HepG2 (cell line): ENCODE measurements around the gene UBTD2. TPM values are rescaled to one million over a fixed set of nuclear protein-coding genes. Genes with fewer than 3 reads are reported as not detected.

ENCODE experiments used
- ATAC-seq: fragments of 200-7000 bp; cut with Tn5 transposase; 3 replicates; pipeline ENCODE4 v1.9.1; 2020; ENCODE audit warnings: mild to moderate bottlenecking, moderate library complexity
- BruUV-seq: library from RNA; stranded (reverse); fragments of 400-500 nt; replicated peaks from 2 replicates; lab custom pipeline; 2021; lab: Mats Ljungman, UMichigan
- CTCF ChIA-PET: fragments of 300-600 bp; formaldehyde crosslinking; extraction: SDS; loops from one replicate; lab custom pipeline; 2021; ENCODE audit warnings: low total read pairs, inconsistent platforms, low intra/inter-chr PET ratio; lab: Yijun Ruan, JAX
- POLR2A ChIA-PET: fragments of 350-600 bp; sonication (Branson Sonifier 250); formaldehyde crosslinking; loops from one replicate; lab custom pipeline; 2020; ENCODE audit warnings: antibody characterized with exemption, inconsistent platforms; lab: Yijun Ruan, JAX
- DNase-seq: peaks from one replicate; pipeline ENCODE4 v3.0.0-alpha.2; 2015; ENCODE audit warnings: low spot score
- FAIRE-seq: peaks from 3 replicates; lab custom pipeline; 2011; peaks lifted over from hg19 to GRCh38; lab: Jason Lieb, UNC
- H2AFZ ChIP-seq: one replicate; pipeline ENCODE4 v1.6.1; 2011; ENCODE audit warnings: low read length, inconsistent platforms
- H3K27ac ChIP-seq: fragments of 300-600 bp; 3 replicates; pipeline ENCODE4 v1.8.0; 2011; ENCODE audit warnings: mixed run types, mild to moderate bottlenecking, mixed read lengths, low read length, inconsistent platforms; ENCODE audit not compliant: insufficient read depth; ENCODE audit errors: extremely low read length
- H3K27me3 ChIP-seq, 2 experiments: fragments of 200-600 bp in 1 of 2; 2 replicates in 1 of 2; 3 replicates in 1 of 2; pipeline versions ENCODE4 v1.6.0 to v1.8.0; 2011; ENCODE audit warnings: low read length in 2 of 2, mild to moderate bottlenecking in 2 of 2, moderate library complexity in 2 of 2, inconsistent platforms in 1 of 2; ENCODE audit not compliant: insufficient read depth in 2 of 2, control insufficient read depth in 1 of 2
- H3K36me3 ChIP-seq, 2 experiments: fragments of 200-600 bp in 1 of 2; replicated peaks in 1 of 2; 2 replicates in 1 of 2; 3 replicates in 1 of 2; pipeline versions ENCODE4 v1.5.1 to v1.8.0; 2011; ENCODE audit warnings: low read length in 2 of 2, inconsistent platforms in 1 of 2; ENCODE audit not compliant: insufficient read depth in 2 of 2, control insufficient read depth in 1 of 2
- H3K4me1 ChIP-seq: 2 replicates; pipeline ENCODE4 v1.5.1; 2012; ENCODE audit warnings: low read length, inconsistent platforms; ENCODE audit not compliant: insufficient read depth
- H3K4me2 ChIP-seq: 2 replicates; pipeline ENCODE4 v1.6.0; 2011; ENCODE audit warnings: low read depth, low read length, inconsistent platforms
- H3K4me3 ChIP-seq, 3 experiments: fragments of 200-600 bp in 1 of 3; sonication (generic), shearing (Covaris generic) in 1 of 3; replicated peaks in 1 of 3; 2 replicates each; pipeline ENCODE4 v1.5.1; 2011 to 2016; ENCODE audit warnings: low read length in 3 of 3, inconsistent platforms in 2 of 3, low read depth in 2 of 3, mild to moderate bottlenecking in 2 of 3, control low read depth in 1 of 3, mixed read lengths in 1 of 3; ENCODE audit not compliant: insufficient read depth in 1 of 3
- H3K79me2 ChIP-seq: one replicate; pipeline ENCODE4 v1.6.1; 2011; ENCODE audit warnings: low read length, inconsistent platforms; ENCODE audit not compliant: insufficient read depth
- H3K9ac ChIP-seq: 2 replicates; pipeline ENCODE4 v1.6.0; 2011; ENCODE audit warnings: mild to moderate bottlenecking, low read depth, low read length, inconsistent platforms; ENCODE audit not compliant: insufficient read depth
- H3K9me3 ChIP-seq: 2 replicates; pipeline ENCODE4 v1.5.1; 2012; ENCODE audit warnings: mild to moderate bottlenecking, low read length
- H4K20me1 ChIP-seq: 2 replicates; pipeline ENCODE4 v1.6.0; 2011; ENCODE audit warnings: inconsistent platforms, mild to moderate bottlenecking, low read length, moderate library complexity; ENCODE audit not compliant: insufficient read depth
- ATF7-NPFF ChIP-seq: sonication (generic); formaldehyde crosslinking; IDR thresholded peaks from 2 replicates; pipeline ENCODE4 v1.8.1; 2023; ENCODE audit warnings: mild to moderate bottlenecking, low read depth, missing genetic modification reagents, moderate library complexity
- DMAP1 ChIP-seq: IDR thresholded peaks from 2 replicates; pipeline ENCODE4 v1.6.1; 2016
- HCFC1 ChIP-seq: fragments of 150-350 bp; IDR thresholded peaks from 2 replicates; pipeline ENCODE4 v1.6.1; 2014; ENCODE audit warnings: low read depth, low read length
- SP4 ChIP-seq: sonication (generic); formaldehyde crosslinking; IDR thresholded peaks from 2 replicates; pipeline ENCODE4 v1.8.1; 2023; ENCODE audit warnings: mild to moderate bottlenecking, missing genetic modification reagents
- ZNF780A ChIP-seq: sonication (generic); formaldehyde crosslinking; IDR thresholded peaks from 2 replicates; pipeline ENCODE4 v1.8.0; 2022; ENCODE audit warnings: mild to moderate bottlenecking, missing genetic modification reagents, moderate library complexity
- WGBS: methylation state at CpG from one replicate; pipeline ENCODE4 v1.1.6; 2017; ENCODE audit warnings: low lambda C conversion rate; 5-methylcytosine and 5-hydroxymethylcytosine counted together
- in situ Hi-C: cut with HindIII; loops from 2 replicates; pipeline ENCODE4 v1.10.0; 2017; ENCODE audit warnings: low pct_unique_long_range_greater_than_20kb; ENCODE audit not compliant: extremely low pct_ligation_motif_present
- intact Hi-C: fragments of 100-400 bp; cut with micrococcal nuclease; formaldehyde crosslinking; loops from one replicate; pipeline ENCODE4 v1.10.0; 2022; ENCODE audit not compliant: unreplicated experiment
- polyA plus RNA-seq, 8 experiments: library from polyadenylated mRNA; depleted of rRNA in 3 of 8; stranded (reverse) in 7 of 8; unstranded in 1 of 8; fragments of >200 nt; fragmentation: Illumina TruSeq in 4 of 8; extraction: Trizol in 4 of 8; gene quantifications; 2 replicates each; pipeline versions ENCODE4 v1.2.1 to v1.2.3, GENCODE V29; 2011 to 2016; ENCODE audit warnings: low read depth in 4 of 8, missing spikeins in 1 of 8, mixed read lengths in 1 of 8; ENCODE audit not compliant: insufficient read depth in 1 of 8
- total RNA-seq, 5 experiments: library from RNA; depleted of rRNA; stranded (reverse); fragments of >200 nt; fragmentation: Illumina TruSeq; extraction: Trizol; gene quantifications; 2 replicates each; pipeline ENCODE4 v1.2.3, GENCODE V29; 2016; ENCODE audit warnings: low read depth in 1 of 5
- TF ChIP-seq, protein P1 (sequence below): sonication (generic); formaldehyde crosslinking; IDR thresholded peaks from 2 replicates; pipeline ENCODE4 v1.5.0; 2020; ENCODE audit warnings: missing genetic modification reagents
- TF ChIP-seq, protein P2 (sequence below): sonication (generic); formaldehyde crosslinking; IDR thresholded peaks from 2 replicates; pipeline ENCODE4 v1.4.0; 2020; ENCODE audit warnings: mild to moderate bottlenecking, missing genetic modification reagents

Gene UBTD2
- total and polyA plus RNA-seq, 2 of the 13 experiments (the other 11 are each of a cell fraction or from before 2014, with no cell fraction given) = 15.2 to 24.1 TPM

DNA sequence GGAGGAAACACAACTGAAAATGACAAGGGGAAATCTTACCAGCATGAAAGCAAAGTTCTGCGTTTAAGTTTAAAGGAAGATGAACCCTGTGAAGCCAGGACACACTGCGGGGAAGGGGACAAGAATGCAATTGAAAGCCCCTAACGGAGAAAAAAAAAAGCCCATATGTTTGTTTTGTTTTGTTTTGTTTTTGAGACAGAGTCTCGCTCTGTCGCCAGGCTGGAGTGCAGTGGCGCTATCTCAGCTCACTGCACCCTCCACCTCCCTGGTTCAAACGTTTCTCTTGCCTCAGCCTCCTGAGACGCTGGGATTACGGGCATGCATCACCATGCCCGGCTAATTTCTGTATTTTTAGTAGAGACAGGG, 98.5 kb downstream of the UBTD2 start:
- Histone ChIP-seq H4K20me1 (no peaks in the 10 kb centered on the region), H2AFZ (no peak overlapping the region), H3K36me3 (0 out of 5 replicates have a peak, but pooled peaks cover 0 to 1% of the 10 kb centered on the region in 2 experiments), H3K79me2 (peaks cover 6% of the 10 kb centered on the region), H3K27ac (no peak overlapping the region), H3K9ac (no peak overlapping the region), H3K4me2 (no peak overlapping the region), H3K27me3 (no peaks in the 10 kb centered on the region), H3K4me3 (no peak overlapping the region), H3K9me3 (no peaks in the 10 kb centered on the region), H3K4me1 (peaks cover 29% of the 10 kb centered on the region)
- TF ChIP-seq, protein P1, sequence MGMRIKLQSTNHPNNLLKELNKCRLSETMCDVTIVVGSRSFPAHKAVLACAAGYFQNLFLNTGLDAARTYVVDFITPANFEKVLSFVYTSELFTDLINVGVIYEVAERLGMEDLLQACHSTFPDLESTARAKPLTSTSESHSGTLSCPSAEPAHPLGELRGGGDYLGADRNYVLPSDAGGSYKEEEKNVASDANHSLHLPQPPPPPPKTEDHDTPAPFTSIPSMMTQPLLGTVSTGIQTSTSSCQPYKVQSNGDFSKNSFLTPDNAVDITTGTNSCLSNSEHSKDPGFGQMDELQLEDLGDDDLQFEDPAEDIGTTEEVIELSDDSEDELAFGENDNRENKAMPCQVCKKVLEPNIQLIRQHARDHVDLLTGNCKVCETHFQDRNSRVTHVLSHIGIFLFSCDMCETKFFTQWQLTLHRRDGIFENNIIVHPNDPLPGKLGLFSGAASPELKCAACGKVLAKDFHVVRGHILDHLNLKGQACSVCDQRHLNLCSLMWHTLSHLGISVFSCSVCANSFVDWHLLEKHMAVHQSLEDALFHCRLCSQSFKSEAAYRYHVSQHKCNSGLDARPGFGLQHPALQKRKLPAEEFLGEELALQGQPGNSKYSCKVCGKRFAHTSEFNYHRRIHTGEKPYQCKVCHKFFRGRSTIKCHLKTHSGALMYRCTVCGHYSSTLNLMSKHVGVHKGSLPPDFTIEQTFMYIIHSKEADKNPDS = no peak
- TF ChIP-seq SP4 (CRISPR knock-in tag) (no peak), DMAP1 (CRISPR knock-in tag) (no peak), ZNF780A (CRISPR knock-in tag) (no peak), HCFC1 (no peak), ATF7-NPFF (CRISPR knock-in tag) (no peak)
- TF ChIP-seq, protein P2, sequence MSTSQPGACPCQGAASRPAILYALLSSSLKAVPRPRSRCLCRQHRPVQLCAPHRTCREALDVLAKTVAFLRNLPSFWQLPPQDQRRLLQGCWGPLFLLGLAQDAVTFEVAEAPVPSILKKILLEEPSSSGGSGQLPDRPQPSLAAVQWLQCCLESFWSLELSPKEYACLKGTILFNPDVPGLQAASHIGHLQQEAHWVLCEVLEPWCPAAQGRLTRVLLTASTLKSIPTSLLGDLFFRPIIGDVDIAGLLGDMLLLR (CRISPR knock-in tag) = no peak
- ChIA-PET CTCF (no interaction called here), POLR2A (no interaction called here)
- BruUV-seq = no TSS peak
- ATAC-seq (no peak), DNase-seq (no peak), FAIRE-seq (no peak)
- in situ Hi-C loops (loop anchor here (5.0 kb wide), 1 partner anchor 73 kb away; no protein-coding TSS in a partner anchor), intact Hi-C loops (no loop called here)
- WGBS = 92% methylated on average over 10 of the region's 10 CpGs
